K562 (cell line): Measurements from ENCODE around the gene CAPN5. TPM values are rescaled to one million over a fixed set of nuclear protein-coding genes. Genes with fewer than 3 reads are reported as not detected.

Experiments used
- ATAC-seq: fragments of 200-7000 bp; cut with Tn5 transposase; 3 replicates; pipeline ENCODE4 v1.9.1; 2020; ENCODE audit warnings: moderate library complexity
- BruUV-seq: library from RNA; stranded (reverse); fragments of 400-500 nt; replicated peaks from 2 replicates; lab custom pipeline; 2021; lab: Mats Ljungman, UMichigan
- CTCF ChIA-PET: fragments of 300-600 bp; formaldehyde crosslinking; extraction: SDS; loops from one replicate; lab custom pipeline; 2021; ENCODE audit warnings: low intra/inter-chr PET ratio; lab: Yijun Ruan, JAX
- POLR2A ChIA-PET: fragments of 300-600, 350-650 bp; sonication (Branson Sonifier 250); formaldehyde crosslinking; extraction: SDS; loops from one replicate; lab custom pipeline; 2021; ENCODE audit warnings: antibody characterized with exemption, inconsistent platforms; lab: Yijun Ruan, JAX
- DNase-seq, 4 experiments: peaks; one replicate each; pipeline versions ENCODE4 v3.0.0 to v3.0.0-alpha.2; 2011 to 2018; ENCODE audit warnings: low spot score in 3 of 4, mixed read lengths in 3 of 4; ENCODE audit errors: extremely low read depth in 1 of 4
- FAIRE-seq: peaks from 2 replicates; lab custom pipeline; 2011; peaks lifted over from hg19 to GRCh38; lab: Jason Lieb, UNC
- H2AFZ ChIP-seq: 2 replicates; pipeline ENCODE4 v1.6.0; 2011; ENCODE audit warnings: low read depth, low read length, control low read depth, inconsistent platforms
- H3K27ac ChIP-seq: fragments of 200-600 bp; 3 replicates; pipeline ENCODE4 v1.8.0; 2011; ENCODE audit warnings: low read depth, mild to moderate bottlenecking, control low read depth, inconsistent platforms, low read length, moderate library complexity, mixed read lengths; ENCODE audit errors: extremely low read depth
- H3K27me3 ChIP-seq, 2 experiments: fragments of 300-600 bp in 1 of 2; 2 replicates in 1 of 2; 3 replicates in 1 of 2; pipeline versions ENCODE4 v1.6.0 to v1.8.0; 2011; ENCODE audit warnings: inconsistent platforms in 2 of 2, low read length in 2 of 2, mild to moderate bottlenecking in 1 of 2, mixed read lengths in 1 of 2, moderate library complexity in 1 of 2; ENCODE audit not compliant: control insufficient read depth in 2 of 2, insufficient read depth in 2 of 2
- H3K36me3 ChIP-seq: fragments of 300-600 bp; 3 replicates; pipeline ENCODE4 v1.8.0; 2011; ENCODE audit warnings: mild to moderate bottlenecking, low read length, inconsistent platforms; ENCODE audit not compliant: control insufficient read depth, insufficient read depth
- H3K4me1 ChIP-seq, 2 experiments: fragments of 200-600 bp in 1 of 2; replicated peaks in 1 of 2; 2 replicates in 1 of 2; 3 replicates in 1 of 2; pipeline versions ENCODE4 v1.5.1 to v1.8.0; 2011; ENCODE audit warnings: inconsistent platforms in 2 of 2, low read length in 2 of 2, mild to moderate bottlenecking in 1 of 2, mixed read lengths in 1 of 2, moderate library complexity in 1 of 2; ENCODE audit not compliant: control insufficient read depth in 2 of 2, insufficient read depth in 2 of 2
- H3K4me2 ChIP-seq: 2 replicates; pipeline ENCODE4 v1.6.1; 2011; ENCODE audit warnings: low read length, control low read depth, inconsistent platforms, mixed read lengths; ENCODE audit not compliant: insufficient read depth
- H3K4me3 ChIP-seq: fragments of 200-600 bp; sonication (generic), shearing (Covaris generic); 2 replicates; pipeline ENCODE4 v1.5.1; 2016; ENCODE audit warnings: control low read depth, inconsistent platforms
- H3K79me2 ChIP-seq: fragments of 200-600 bp; 3 replicates; pipeline ENCODE4 v1.8.0; 2011; ENCODE audit warnings: low read length, inconsistent platforms; ENCODE audit not compliant: control insufficient read depth, insufficient read depth
- H3K9ac ChIP-seq, 2 experiments: 2 replicates each; pipeline versions ENCODE4 v1.6.0 to v1.6.1; 2011; ENCODE audit warnings: low read depth in 2 of 2, low read length in 2 of 2, control low read depth in 1 of 2, inconsistent platforms in 1 of 2, mild to moderate bottlenecking in 1 of 2, mixed read lengths in 1 of 2; ENCODE audit not compliant: insufficient read depth in 1 of 2
- H3K9me1 ChIP-seq: one replicate; pipeline ENCODE4 v1.6.0; 2011; ENCODE audit warnings: inconsistent platforms, mild to moderate bottlenecking, low read length, moderate library complexity; ENCODE audit not compliant: control insufficient read depth, insufficient read depth
- H3K9me3 ChIP-seq: replicated peaks from 2 replicates; pipeline ENCODE4 v1.5.1; 2011; ENCODE audit warnings: low read depth, low read length, inconsistent platforms; ENCODE audit not compliant: control insufficient read depth, insufficient read depth
- H4K20me1 ChIP-seq: replicated peaks from 2 replicates; pipeline ENCODE4 v1.6.1; 2011; ENCODE audit warnings: low read length, inconsistent platforms, mixed read lengths; ENCODE audit not compliant: control insufficient read depth, insufficient read depth
- CHD2 ChIP-seq: IDR thresholded peaks from 2 replicates; pipeline ENCODE4 v1.6.1; 2011; ENCODE audit warnings: low read depth, low read length
- E2F8 ChIP-seq: fragments of 450-650 bp; IDR thresholded peaks from 2 replicates; pipeline ENCODE4 v1.7.1; 2018; ENCODE audit warnings: mild to moderate bottlenecking, low read depth; ENCODE audit not compliant: partially characterized antibody
- ETS2 ChIP-seq: IDR thresholded peaks from 2 replicates; pipeline ENCODE4 v1.6.1; 2016; ENCODE audit warnings: borderline replicate concordance, missing genetic modification characterization, mild to moderate bottlenecking, moderate library complexity, missing compliant biosample characterization; ENCODE audit not compliant: poor library complexity, severe bottlenecking
- FOXA1 ChIP-seq: fragments of 450-650 bp; IDR thresholded peaks from 2 replicates; pipeline ENCODE4 v1.6.1; 2016; ENCODE audit warnings: mild to moderate bottlenecking, borderline replicate concordance
- HEY1 ChIP-seq: fragments of 250-450 bp; sonication (Bioruptor Pico); IDR thresholded peaks from 2 replicates; pipeline ENCODE4 v1.5.0; 2020; ENCODE audit warnings: mild to moderate bottlenecking, moderate library complexity, borderline replicate concordance
- SMARCA4 ChIP-seq: fragments of 450-650 bp; IDR thresholded peaks from 2 replicates; pipeline ENCODE4 v1.6.1; 2016
- ZMIZ1 ChIP-seq, 2 experiments: fragments of 150-350 bp in 1 of 2; IDR thresholded peaks; 2 replicates each; pipeline ENCODE4 v1.6.1; 2012 to 2016; ENCODE audit warnings: low read depth in 2 of 2, low read length in 2 of 2, mild to moderate bottlenecking in 1 of 2, moderate library complexity in 1 of 2
- ZNF274 ChIP-seq: IDR thresholded peaks from 2 replicates; pipeline ENCODE4 v1.6.1; 2011; ENCODE audit warnings: low read depth, mild to moderate bottlenecking, low read length, moderate library complexity, borderline replicate concordance
- WGBS: fragments of 100-300 bp; shearing (Covaris generic); methylation state at CpG from one replicate; pipeline ENCODE4 v1.1.6; 2016; ENCODE audit warnings: low coverage, mixed read lengths; ENCODE audit not compliant: insufficient coverage; ENCODE audit errors: missing lambda C conversion rate; 5-methylcytosine and 5-hydroxymethylcytosine counted together
- in situ Hi-C: fragments of 300-500 bp; cut with MboI; formaldehyde crosslinking; loops from 4 replicates; pipeline ENCODE4 v1.15.0; 2018; ENCODE audit warnings: inconsistent platforms, mixed read lengths
- intact Hi-C: fragments of 100-400 bp; cut with micrococcal nuclease; formaldehyde crosslinking; loops from 2 replicates; pipeline ENCODE4 v1.14.2; 2022
- polyA plus RNA-seq, 8 experiments: library from polyadenylated mRNA; depleted of rRNA in 4 of 8; stranded (reverse) in 5 of 8; unstranded in 3 of 8; fragments of >200 nt; fragmentation: Nextera tagmentation in 2 of 8; fragmentation: Illumina TruSeq in 1 of 8; extraction: Ambion mirVana in 2 of 8; extraction: Trizol in 1 of 8; gene quantifications; 2 replicates each; pipeline versions ENCODE4 v1.2.1 to v1.2.3, GENCODE V29; 2011 to 2014; ENCODE audit warnings: inconsistent platforms in 1 of 8, missing spikeins in 1 of 8
- total RNA-seq, 7 experiments: library from RNA; depleted of rRNA in 6 of 7; stranded (reverse); fragments of >200 nt in 6 of 7; fragmentation: Illumina TruSeq in 2 of 7; extraction: Trizol in 2 of 7; gene quantifications; 2 replicates each; pipeline versions ENCODE4 v1.2.1 to v1.2.3, GENCODE V29; 2011 to 2021; ENCODE audit warnings: low replicate concordance in 1 of 7

The CAPN5 gene
- total and polyA plus RNA-seq, 9 of the 15 experiments (the other 6 are each of a cell fraction or from before 2014, with no cell fraction given): 0.04 to 0.44 (median 0.14) TPM; not detected in 2

DNA sequence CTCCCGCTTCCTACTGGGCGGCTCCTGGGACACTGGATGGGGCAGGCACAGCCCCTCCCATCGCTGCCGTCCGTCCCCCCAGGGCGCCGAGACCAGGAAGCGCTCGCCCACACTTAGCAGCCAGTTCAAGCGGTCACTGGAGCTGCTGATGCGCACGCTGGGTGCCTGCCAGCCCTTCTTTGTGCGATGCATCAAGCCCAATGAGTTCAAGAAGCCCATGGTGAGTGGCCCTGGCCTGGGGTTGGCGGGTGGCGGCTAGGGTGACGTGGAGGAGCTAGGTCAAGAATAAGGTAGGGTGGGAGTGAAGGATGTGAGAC is 105.9 kb downstream of the CAPN5 start:
- H3K36me3 ChIP-seq: no peaks in the 10 kb centered on the region
- POLR2A ChIA-PET: interaction anchor here (0.6 kb wide), 1 partner anchor 392 kb away, joined by 4 read pairs; no protein-coding TSS in a partner anchor
- WGBS: 37% methylated on average over 9 of the region's 16 CpGs
- no TSS peak for BruUV-seq
- intact Hi-C loops: no loop called here
- in situ Hi-C loops: no loop called here
- H4K20me1 ChIP-seq: 0 out of 2 replicates have a peak, but pooled peaks cover 3% of the 10 kb centered on the region
- TF ChIP-seq ZNF274 (no peak), E2F8 (no peak), SMARCA4 (no peak), ZMIZ1 (IDR thresholded peaks at IDR 0.05; ENCODE audit: low read depth in 2 of 2, low read length in 2 of 2) (no peak), FOXA1 (no peak), ETS2 (no peak), HEY1 (no peak), CHD2 (no peak)
- peak in 3 of 4 experiments; percentile 4 to 57 (median 57) for DNase-seq
- no peak for ATAC-seq
- H3K9me1 ChIP-seq: peaks cover 2% of the 10 kb centered on the region
- H3K9ac ChIP-seq: no peak overlapping the region
- H3K4me1 ChIP-seq: peaks cover 6 to 17% of the 10 kb centered on the region in 2 experiments; a peak in 4 of 5 replicates
- H3K27ac ChIP-seq: no peak overlapping the region
- H3K27me3 ChIP-seq: peaks cover 0 to 45% of the 10 kb centered on the region in 2 experiments; a peak in 2 of 5 replicates
- H2AFZ ChIP-seq: no peak overlapping the region
- no peak overlapping the region for H3K4me2 ChIP-seq
- no peak for FAIRE-seq
- CTCF ChIA-PET: no interaction called here
- no peaks in the 10 kb centered on the region for H3K79me2 ChIP-seq
- no peaks in the 10 kb centered on the region for H3K9me3 ChIP-seq
- H3K4me3 ChIP-seq: no peak overlapping the region
